Natural killer cell (primary cell): ENCODE measurements around the gene ZNF22. TPM values are rescaled to one million over a fixed set of nuclear protein-coding genes. Genes with fewer than 3 reads are reported as not detected.

ENCODE experiments used
- ATAC-seq, 3 donors: fragments of 150-1000 bp in 2 of 3; fragments of 200-7000 bp in 1 of 3; cut with Tn5 transposase; 1 replicate in 1 of 3; 2 replicates in 2 of 3; pipeline ENCODE4 v1.10.0; 2021; ENCODE audit warnings: mild to moderate bottlenecking in 2 of 3, moderate library complexity in 2 of 3
- DNase-seq, 2 donors: peaks; one replicate each; pipeline versions ENCODE4 v3.0.0 to v3.0.0-alpha.2; 2013 to 2021; ENCODE audit warnings: mixed read lengths in 1 of 2
- H3K27ac ChIP-seq: one replicate; pipeline ENCODE4 v1.5.1; 2013; ENCODE audit warnings: mild to moderate bottlenecking, low read length
- H3K27me3 ChIP-seq: one replicate; pipeline ENCODE4 v1.6.1; 2013; ENCODE audit warnings: low read length; ENCODE audit not compliant: control insufficient read depth, insufficient read depth
- H3K36me3 ChIP-seq: one replicate; pipeline ENCODE4 v1.6.1; 2013; ENCODE audit warnings: low read length; ENCODE audit not compliant: control insufficient read depth, insufficient read depth
- H3K4me1 ChIP-seq: one replicate; pipeline ENCODE4 v1.6.1; 2013; ENCODE audit warnings: low read length; ENCODE audit not compliant: control insufficient read depth, insufficient read depth
- H3K4me3 ChIP-seq: one replicate; pipeline ENCODE4 v1.5.1; 2013; ENCODE audit warnings: low read length
- H3K9me3 ChIP-seq: one replicate; pipeline ENCODE4 v1.6.1; 2013; ENCODE audit warnings: low read length; ENCODE audit not compliant: control insufficient read depth, insufficient read depth
- H3K27ac Mint-ChIP-seq, 2 donors: one replicate each; pipeline ENCODE4 v1.8.0; 2022; ENCODE audit warnings: mild to moderate bottlenecking in 2 of 2, mixed read lengths in 2 of 2, moderate library complexity in 1 of 2
- H3K27me3 Mint-ChIP-seq, 2 donors: one replicate each; pipeline ENCODE4 v1.8.0; 2022; ENCODE audit warnings: low read depth in 2 of 2, mixed read lengths in 2 of 2
- H3K36me3 Mint-ChIP-seq: one replicate; pipeline ENCODE4 v1.8.0; 2022; ENCODE audit warnings: mixed read lengths
- H3K4me1 Mint-ChIP-seq, 2 donors: one replicate each; pipeline ENCODE4 v1.8.0; 2022; ENCODE audit warnings: mixed read lengths in 2 of 2
- H3K4me3 Mint-ChIP-seq: one replicate; pipeline ENCODE4 v1.8.0; 2022; ENCODE audit warnings: mild to moderate bottlenecking, moderate library complexity, mixed read lengths
- H3K9me3 Mint-ChIP-seq, 2 donors: one replicate each; pipeline ENCODE4 v1.8.0; 2022; ENCODE audit warnings: mixed read lengths in 2 of 2
- WGBS: methylation state at CpG from one replicate; pipeline ENCODE4 v1.1.7; 2013; ENCODE audit warnings: missing lambda C conversion rate; ENCODE audit not compliant: insufficient coverage; 5-methylcytosine and 5-hydroxymethylcytosine counted together
- intact Hi-C: fragments of 100-400 bp; cut with micrococcal nuclease; formaldehyde crosslinking; loops from one replicate; pipeline ENCODE4 v1.14.2; 2022
- total RNA-seq, 4 donors: library from RNA; stranded (reverse); fragments of 120-200 nt in 1 of 4; gene quantifications; one replicate each; pipeline versions ENCODE4 v1.2.3 to v1.2.4, GENCODE V29; 2013 to 2022
- TF ChIP-seq, protein P1 (sequence below): fragments of 200-600 bp; IDR thresholded peaks from one replicate; pipeline ENCODE4 v1.8.0; 2022; ENCODE audit warnings: antibody characterized with exemption

The ZNF22 gene
- total RNA-seq, 3 donors from 2014 or later (not counting 1 experiment from before 2014, with no cell fraction given): 24.2 to 31.8 (median 25.0) TPM

DNA sequence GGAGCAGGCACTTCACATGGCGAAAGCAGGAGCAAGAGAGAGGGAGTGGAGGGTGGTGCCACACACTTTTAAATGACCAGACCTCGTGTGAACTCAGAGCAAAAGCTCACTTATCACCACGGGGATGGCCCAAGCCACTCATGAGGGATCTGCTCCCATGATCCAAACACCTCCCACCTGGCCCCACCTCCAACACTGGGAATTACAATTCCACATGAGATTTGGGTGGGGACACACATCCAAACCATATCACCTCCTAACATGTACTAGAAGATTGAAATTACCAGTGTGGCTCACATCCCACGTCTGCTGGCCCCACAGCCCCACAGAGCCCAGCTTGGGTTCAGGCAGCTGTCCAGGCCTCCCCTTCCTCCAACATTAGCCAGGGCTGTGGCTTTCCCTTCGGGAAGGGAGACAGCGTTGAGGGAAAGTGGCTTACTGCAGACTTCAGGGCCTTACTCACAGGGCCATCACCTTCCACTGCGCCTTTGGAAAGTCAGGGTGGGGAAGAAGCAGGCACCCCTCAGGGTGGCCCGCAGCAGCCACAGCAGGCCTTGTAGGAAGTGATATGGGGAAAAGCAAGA is 29.8 kb upstream of the ZNF22 start:
- H3K4me1 Mint-ChIP-seq: peaks cover 63 to 78% of the 10 kb centered on the region in 2 donors
- peak overlapping the region; percentile 22 to 92 for H3K27ac Mint-ChIP-seq
- peaks cover 87% of the 10 kb centered on the region for H3K4me1 ChIP-seq

GRCh38 chr10:44971434-44971833 is 29.3 kb upstream of the ZNF22 start:
- ATAC-seq: no peak
- Mint-ChIP-seq H3K4me1 (peaks cover 58 to 73% of the 10 kb centered on the region in 2 donors), H3K27ac (peak overlapping the region in 1 of 2 donors; percentile 92), H3K27me3 (no peaks in the 10 kb centered on the region), H3K36me3 (no peaks in the 10 kb centered on the region), H3K9me3 (no peaks in the 10 kb centered on the region), H3K4me3 (no peak overlapping the region)
- WGBS: 93% methylated on average over 11 of the region's 11 CpGs
- H3K4me3 ChIP-seq: no peak overlapping the region
- no peaks in the 10 kb centered on the region for H3K36me3 ChIP-seq
- H3K4me1 ChIP-seq: peaks cover 82% of the 10 kb centered on the region
- H3K27me3 ChIP-seq: no peaks in the 10 kb centered on the region
- no peaks in the 10 kb centered on the region for H3K9me3 ChIP-seq
- no peak for DNase-seq
- intact Hi-C loops: no loop called here
- no peak overlapping the region for H3K27ac ChIP-seq
- TF ChIP-seq, protein P1, sequence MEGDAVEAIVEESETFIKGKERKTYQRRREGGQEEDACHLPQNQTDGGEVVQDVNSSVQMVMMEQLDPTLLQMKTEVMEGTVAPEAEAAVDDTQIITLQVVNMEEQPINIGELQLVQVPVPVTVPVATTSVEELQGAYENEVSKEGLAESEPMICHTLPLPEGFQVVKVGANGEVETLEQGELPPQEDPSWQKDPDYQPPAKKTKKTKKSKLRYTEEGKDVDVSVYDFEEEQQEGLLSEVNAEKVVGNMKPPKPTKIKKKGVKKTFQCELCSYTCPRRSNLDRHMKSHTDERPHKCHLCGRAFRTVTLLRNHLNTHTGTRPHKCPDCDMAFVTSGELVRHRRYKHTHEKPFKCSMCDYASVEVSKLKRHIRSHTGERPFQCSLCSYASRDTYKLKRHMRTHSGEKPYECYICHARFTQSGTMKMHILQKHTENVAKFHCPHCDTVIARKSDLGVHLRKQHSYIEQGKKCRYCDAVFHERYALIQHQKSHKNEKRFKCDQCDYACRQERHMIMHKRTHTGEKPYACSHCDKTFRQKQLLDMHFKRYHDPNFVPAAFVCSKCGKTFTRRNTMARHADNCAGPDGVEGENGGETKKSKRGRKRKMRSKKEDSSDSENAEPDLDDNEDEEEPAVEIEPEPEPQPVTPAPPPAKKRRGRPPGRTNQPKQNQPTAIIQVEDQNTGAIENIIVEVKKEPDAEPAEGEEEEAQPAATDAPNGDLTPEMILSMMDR: no peak

More for the DNA sequence above, 29.8 kb upstream of the ZNF22 start:
- H3K27me3 ChIP-seq: no peaks in the 10 kb centered on the region
- ATAC-seq (no peak), DNase-seq (no peak)
- Mint-ChIP-seq H3K9me3 (no peaks in the 10 kb centered on the region), H3K27me3 (no peaks in the 10 kb centered on the region), H3K36me3 (no peaks in the 10 kb centered on the region), H3K4me3 (no peak overlapping the region)
- no peak overlapping the region for H3K27ac ChIP-seq
- no peaks in the 10 kb centered on the region for H3K36me3 ChIP-seq
- 86% methylated on average over 8 of the region's 8 CpGs for WGBS
- no peaks in the 10 kb centered on the region for H3K9me3 ChIP-seq
- no peak overlapping the region for H3K4me3 ChIP-seq
- intact Hi-C loops: no loop called here
- TF ChIP-seq, protein P1: no peak

DNA sequence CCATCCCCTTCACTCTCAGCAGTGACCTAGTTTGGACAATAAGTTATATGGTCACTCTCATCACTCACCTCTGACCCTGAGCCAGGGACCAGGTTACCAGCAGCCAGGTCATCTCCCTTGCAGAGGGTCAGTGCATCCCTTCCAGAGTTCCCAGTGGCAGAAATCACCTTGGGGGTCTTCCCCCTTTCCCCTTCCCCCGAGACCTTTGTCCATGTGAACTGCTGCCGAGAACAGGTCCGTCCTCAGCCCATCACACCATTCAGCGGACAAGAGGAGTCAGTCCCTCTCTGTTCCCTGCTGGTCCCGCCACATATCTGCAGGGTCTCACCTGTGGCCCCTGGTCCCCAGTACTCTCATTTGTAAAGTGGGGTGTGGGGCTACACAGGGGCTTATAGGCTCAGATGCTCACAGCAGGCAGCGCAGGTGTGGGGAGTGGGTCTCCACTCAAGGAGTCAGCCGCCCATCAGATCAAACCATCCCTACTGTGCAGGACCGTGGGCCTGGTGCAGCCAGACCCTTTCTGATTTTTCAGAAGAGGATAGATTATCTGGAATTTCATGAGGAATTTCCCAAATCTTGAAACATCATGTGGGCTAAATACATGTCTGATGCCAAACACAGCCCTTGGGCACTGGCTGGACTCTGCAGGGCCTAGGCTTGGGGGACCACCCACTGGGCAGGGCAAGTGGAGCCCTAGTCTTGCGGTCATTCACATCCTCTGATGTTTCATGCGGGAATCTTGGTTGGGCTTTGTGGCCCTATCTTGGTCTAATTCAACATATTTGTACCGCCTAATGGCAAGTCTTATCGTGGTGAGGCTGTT is 28.6 kb upstream of the ZNF22 start:
- intact Hi-C loops: no loop called here
- ATAC-seq (no peak), DNase-seq (no peak)
- H3K36me3 Mint-ChIP-seq: no peaks in the 10 kb centered on the region
- 93% methylated on average over 9 of the region's 12 CpGs for WGBS
- no peaks in the 10 kb centered on the region for H3K27me3 Mint-ChIP-seq
- Histone ChIP-seq H3K36me3 (no peaks in the 10 kb centered on the region), H3K4me3 (no peak overlapping the region), H3K27ac (no peak overlapping the region), H3K9me3 (no peaks in the 10 kb centered on the region), H3K4me1 (peaks cover 75% of the 10 kb centered on the region), H3K27me3 (no peaks in the 10 kb centered on the region)
- TF ChIP-seq, protein P1: no peak
- H3K9me3 Mint-ChIP-seq: no peaks in the 10 kb centered on the region
- H3K4me3 Mint-ChIP-seq: no peak overlapping the region
- peaks cover 50 to 67% of the 10 kb centered on the region in 2 donors for H3K4me1 Mint-ChIP-seq
- peak overlapping the region in 1 of 2 donors; percentile 92 for H3K27ac Mint-ChIP-seq
